HG02981 (cell line): ENCODE measurements around the gene CD2.
"Not testable (repeated sequence)": the region's sequence is repeated elsewhere in the genome, so short reads cannot be mapped to it uniquely, and the experiment has no call there.

Experiments
- ATAC-seq: cut with Tn5 transposase; IDR thresholded peaks from one replicate; pipeline ENCODE4 v1.9.1; 2021; ENCODE audit warnings: mild to moderate bottlenecking, moderate library complexity; ENCODE audit not compliant: unreplicated experiment

CD2 gene

GRCh38 chr1:116731439-116731838, 22.8 kb upstream of the CD2 start:
- no peak for ATAC-seq

GRCh38 chr1:116732726-116733125, 21.5 kb upstream of the CD2 start:
- peak; percentile 43 for ATAC-seq

- no peak for ATAC-seq
Measured at GRCh38 chr1:116733476-116734365, 20.5 kb upstream of the CD2 start.

- ATAC-seq: no peak
Measured at GRCh38 chr1:116735246-116735645, 19.0 kb upstream of the CD2 start.

GRCh38 chr1:116737020-116737854, 17.0 kb upstream of the CD2 start:
- ATAC-seq: peak; percentile 42

GRCh38 chr1:116737855-116738321, 16.3 kb upstream of the CD2 start:
- ATAC-seq: no peak

GRCh38 chr1:116738673-116739370, 15.4 kb upstream of the CD2 start:
- peak; percentile 69 for ATAC-seq

GRCh38 chr1:116739371-116740012, 14.7 kb upstream of the CD2 start:
- no peak for ATAC-seq

- ATAC-seq: no peak
Measured at GRCh38 chr1:116740296-116740695, 13.9 kb upstream of the CD2 start.

- ATAC-seq: no peak
Measured at GRCh38 chr1:116740746-116741145, 13.5 kb upstream of the CD2 start.

GRCh38 chr1:116741836-116742565, 12.2 kb upstream of the CD2 start:
- no peak for ATAC-seq

- no peak for ATAC-seq
Measured at GRCh38 chr1:116743535-116743934, 10.7 kb upstream of the CD2 start.

- no peak for ATAC-seq
Measured at GRCh38 chr1:116748272-116748671, 6.0 kb upstream of the CD2 start.

- no peak for ATAC-seq
Measured at GRCh38 chr1:116751146-116751545, 3.1 kb upstream of the CD2 start.

- no peak for ATAC-seq
Measured at GRCh38 chr1:116751621-116752020, 2.6 kb upstream of the CD2 start.

GRCh38 chr1:116753312-116753711, 918 bp upstream of the CD2 start:
- ATAC-seq: no peak

GRCh38 chr1:116755066-116755465, 836 bp downstream of the CD2 start:
- ATAC-seq: no peak

- ATAC-seq: no peak
Measured at GRCh38 chr1:116755681-116756080, 1.5 kb downstream of the CD2 start.

- ATAC-seq: not testable (repeated sequence)
Measured at GRCh38 chr1:116756092-116756491, 1.9 kb downstream of the CD2 start.

GRCh38 chr1:116758456-116758815, 4.2 kb downstream of the CD2 start:
- ATAC-seq: not testable (repeated sequence)
